Tibial artery (tissue), 4 donors: Measurements from ENCODE around the gene TNIP1.

Source experiments
- DNase-seq, 2 donors: peaks; one replicate each; pipeline ENCODE4 v3.0.0-alpha.2; 2019
- H3K27ac ChIP-seq, 2 donors: fragments of 200-600 bp; sonication (generic) in 1 of 2; 1 replicate in 1 of 2; 2 replicates in 1 of 2; pipeline ENCODE4 v1.5.1; 2018 to 2019; ENCODE audit warnings: mild to moderate bottlenecking in 1 of 2
- H3K27me3 ChIP-seq, 2 donors: fragments of 200-600 bp; sonication (generic) in 1 of 2; one replicate each; pipeline versions ENCODE4 v1.5.1 to v1.6.0; 2016 to 2019
- H3K36me3 ChIP-seq, 3 donors: fragments of 200-600 bp; sonication (generic) in 2 of 3; one replicate each; pipeline ENCODE4 v1.5.1; 2016 to 2019; ENCODE audit warnings: mild to moderate bottlenecking in 2 of 3
- H3K4me1 ChIP-seq, 4 donors: fragments of 200-600 bp; sonication (generic) in 2 of 4; 1 replicate in 3 of 4; 2 replicates in 1 of 4; pipeline ENCODE4 v1.5.1; 2016 to 2019
- H3K4me3 ChIP-seq, 2 donors: fragments of 200-600 bp; sonication (generic) in 1 of 2; 1 replicate in 1 of 2; 2 replicates in 1 of 2; pipeline ENCODE4 v1.5.1; 2018 to 2019; ENCODE audit warnings: mild to moderate bottlenecking in 2 of 2
- H3K9me3 ChIP-seq, 3 donors: fragments of 200-600 bp; sonication (generic) in 1 of 3; one replicate each; pipeline ENCODE4 v1.5.1; 2016 to 2019
- CTCF ChIP-seq, 2 experiments: fragments of 200-600 bp in 1 of 2; fragments of 450-650 bp in 1 of 2; IDR thresholded peaks; one replicate each; pipeline ENCODE4 v1.5.1; 2017 to 2019; ENCODE audit warnings: antibody characterized with exemption in 2 of 2, mild to moderate bottlenecking in 1 of 2, moderate library complexity in 1 of 2
- intact Hi-C: fragments of 100-400 bp; cut with DNase I; formaldehyde crosslinking; loops from one replicate; pipeline ENCODE4 v1.15.0; 2023; ENCODE audit warnings: low total_unique reads

TNIP1 gene

GRCh38 chr5:151018846-151019245 is 62.0 kb downstream of the TNIP1 start:
- intact Hi-C loops, result no loop called here
- Histone ChIP-seq H3K9me3 (no peaks in the 10 kb centered on the region), H3K36me3 (peaks cover 0 to 28% (median 0%) of the 10 kb centered on the region in 3 donors), H3K27ac (peak overlapping the region; percentile 83 to 96), H3K4me3 (no peak overlapping the region), H3K4me1 (peaks cover 0 to 41% (median 25%) of the 10 kb centered on the region in 4 donors), H3K27me3 (no peaks in the 10 kb centered on the region)
- no peak for DNase-seq
- TF ChIP-seq CTCF (IDR thresholded peaks at IDR 0.05), result no peak

GRCh38 chr5:151017897-151018296 is 62.9 kb downstream of the TNIP1 start:
- peaks cover 0 to 19% (median 0%) of the 10 kb centered on the region in 3 donors for H3K36me3 ChIP-seq
- peak in 1 of 2 donors; percentile 27 for DNase-seq
- peaks cover 0 to 32% (median 16%) of the 10 kb centered on the region in 4 donors for H3K4me1 ChIP-seq
- H3K27ac ChIP-seq, result no peak overlapping the region
- intact Hi-C loops, result no loop called here
- H3K4me3 ChIP-seq, result no peak overlapping the region
- H3K9me3 ChIP-seq, result no peaks in the 10 kb centered on the region
- H3K27me3 ChIP-seq, result no peaks in the 10 kb centered on the region
- TF ChIP-seq CTCF (IDR thresholded peaks at IDR 0.05), result no peak

GRCh38 chr5:151016700-151017099 is 64.1 kb downstream of the TNIP1 start:
- intact Hi-C loops, result no loop called here
- TF ChIP-seq CTCF (IDR thresholded peaks at IDR 0.05), result no peak

GRCh38 chr5:151015974-151016587 is 64.8 kb downstream of the TNIP1 start:
- no peaks in the 10 kb centered on the region for H3K9me3 ChIP-seq
- no peaks in the 10 kb centered on the region for H3K27me3 ChIP-seq
- DNase-seq, result peak in 1 of 2 donors; percentile 59
- H3K27ac ChIP-seq, result no peak overlapping the region
- no peak overlapping the region for H3K4me3 ChIP-seq
- intact Hi-C loops, result no loop called here
- H3K36me3 ChIP-seq, result peaks cover 0 to 2% (median 0%) of the 10 kb centered on the region in 3 donors
- H3K4me1 ChIP-seq, result peaks cover 0 to 14% (median 8%) of the 10 kb centered on the region in 4 donors
- TF ChIP-seq CTCF (IDR thresholded peaks at IDR 0.05), result no peak

More at GRCh38 chr5:151016700-151017099, 64.1 kb downstream of the TNIP1 start:
- DNase-seq, result peak; percentile 80 to 82
- Histone ChIP-seq H3K27ac (no peak overlapping the region), H3K4me3 (no peak overlapping the region), H3K27me3 (no peaks in the 10 kb centered on the region), H3K9me3 (no peaks in the 10 kb centered on the region), H3K36me3 (peaks cover 0 to 8% (median 0%) of the 10 kb centered on the region in 3 donors), H3K4me1 (peaks cover 0 to 20% (median 10%) of the 10 kb centered on the region in 4 donors)

- intact Hi-C loops, result no loop called here
- Histone ChIP-seq H3K4me3 (no peak overlapping the region), H3K36me3 (no peaks in the 10 kb centered on the region), H3K9me3 (no peaks in the 10 kb centered on the region), H3K27ac (no peak overlapping the region), H3K27me3 (no peaks in the 10 kb centered on the region), H3K4me1 (peaks cover 0 to 7% (median 5%) of the 10 kb centered on the region in 4 donors)
- no peak for TF ChIP-seq CTCF (IDR thresholded peaks at IDR 0.05)
- peak in 1 of 2 donors; percentile 32 for DNase-seq
Observed at GRCh38 chr5:151014680-151015343, 66.0 kb downstream of the TNIP1 start.
